Stimulated activated naive B cell treated with anti-CD40 and anti-IgM and Interleukin-4, amounts not matched to agents 10 μg/mL and 1 μg/mL and 100 μg/mL, for 72 hours (primary cell): ENCODE measurements around the gene MALT1.

ENCODE experiments used
- ATAC-seq, 2 donors: fragments of 150-1000 bp; cut with Tn5 transposase; replicated peaks; 2 replicates each; pipeline ENCODE4 v1.10.0; 2021; ENCODE audit warnings: moderate library complexity in 1 of 2
- DNase-seq: peaks from one replicate; pipeline ENCODE4 v3.0.0; 2021
- H3K27ac Mint-ChIP-seq: one replicate; pipeline ENCODE4 v1.8.0; 2022; ENCODE audit warnings: mild to moderate bottlenecking, mixed read lengths
- H3K27me3 Mint-ChIP-seq, 2 donors: one replicate each; pipeline ENCODE4 v1.8.0; 2022; ENCODE audit warnings: mixed read lengths in 2 of 2
- H3K36me3 Mint-ChIP-seq, 2 donors: one replicate each; pipeline ENCODE4 v1.8.0; 2022; ENCODE audit warnings: mixed read lengths in 2 of 2, mild to moderate bottlenecking in 1 of 2
- H3K4me1 Mint-ChIP-seq, 2 donors: one replicate each; pipeline ENCODE4 v1.8.0; 2022; ENCODE audit warnings: mixed read lengths in 2 of 2, mild to moderate bottlenecking in 1 of 2
- H3K4me3 Mint-ChIP-seq, 2 donors: one replicate each; pipeline ENCODE4 v1.8.0; 2022; ENCODE audit warnings: mild to moderate bottlenecking in 2 of 2, mixed read lengths in 2 of 2, moderate library complexity in 1 of 2
- H3K9me3 Mint-ChIP-seq, 2 donors: one replicate each; pipeline ENCODE4 v1.8.0; 2022; ENCODE audit warnings: mixed read lengths in 2 of 2, mild to moderate bottlenecking in 1 of 2

MALT1 gene

GRCh38 chr18:58716060-58716756, 44.9 kb downstream of the MALT1 start:
- no peak overlapping the region for H3K4me3 Mint-ChIP-seq
- no peaks in the 10 kb centered on the region for H3K27me3 Mint-ChIP-seq
- peaks cover 35 to 59% of the 10 kb centered on the region in 2 donors for H3K4me1 Mint-ChIP-seq
- no peak for DNase-seq
- peaks cover 37 to 56% of the 10 kb centered on the region in 2 donors for H3K36me3 Mint-ChIP-seq
- H3K9me3 Mint-ChIP-seq, result no peaks in the 10 kb centered on the region
- H3K27ac Mint-ChIP-seq, result peak overlapping the region; percentile 53
- ATAC-seq, result peak; percentile 80 to 81

GRCh38 chr18:58721566-58722239, 50.4 kb downstream of the MALT1 start:
- Mint-ChIP-seq H3K4me1 (peaks cover 13 to 20% of the 10 kb centered on the region in 2 donors), H3K36me3 (peaks cover 29 to 37% of the 10 kb centered on the region in 2 donors), H3K27me3 (no peaks in the 10 kb centered on the region), H3K27ac (no peak overlapping the region), H3K4me3 (no peak overlapping the region), H3K9me3 (no peaks in the 10 kb centered on the region)
- DNase-seq, result no peak
- no peak for ATAC-seq

- H3K9me3 Mint-ChIP-seq, result no peaks in the 10 kb centered on the region
- H3K27me3 Mint-ChIP-seq, result no peaks in the 10 kb centered on the region
- no peak for DNase-seq
- H3K36me3 Mint-ChIP-seq, result peaks cover 17 to 23% of the 10 kb centered on the region in 2 donors
- peaks cover 6 to 11% of the 10 kb centered on the region in 2 donors for H3K4me1 Mint-ChIP-seq
- ATAC-seq, result no peak
- H3K4me3 Mint-ChIP-seq, result no peak overlapping the region
- no peak overlapping the region for H3K27ac Mint-ChIP-seq
Observed at GRCh38 chr18:58723810-58724602, 52.7 kb downstream of the MALT1 start.

GRCh38 chr18:58726671-58727070, 55.4 kb downstream of the MALT1 start:
- DNase-seq (no peak), ATAC-seq (no peak)
- no peak overlapping the region for H3K27ac Mint-ChIP-seq
- H3K4me3 Mint-ChIP-seq, result no peak overlapping the region
- H3K9me3 Mint-ChIP-seq, result no peaks in the 10 kb centered on the region
- H3K27me3 Mint-ChIP-seq, result no peaks in the 10 kb centered on the region
- peaks cover 19 to 29% of the 10 kb centered on the region in 2 donors for H3K36me3 Mint-ChIP-seq
- H3K4me1 Mint-ChIP-seq, result peaks cover 6 to 14% of the 10 kb centered on the region in 2 donors

GRCh38 chr18:58727776-58728500, 56.7 kb downstream of the MALT1 start:
- H3K36me3 Mint-ChIP-seq, result peaks cover 20 to 30% of the 10 kb centered on the region in 2 donors
- H3K9me3 Mint-ChIP-seq, result no peaks in the 10 kb centered on the region
- no peak overlapping the region for H3K4me3 Mint-ChIP-seq
- ATAC-seq (no peak), DNase-seq (no peak)
- no peaks in the 10 kb centered on the region for H3K27me3 Mint-ChIP-seq
- H3K27ac Mint-ChIP-seq, result peak overlapping the region; percentile 25
- H3K4me1 Mint-ChIP-seq, result peaks cover 7 to 14% of the 10 kb centered on the region in 2 donors

- H3K4me3 Mint-ChIP-seq, result no peak overlapping the region
- peaks cover 7 to 14% of the 10 kb centered on the region in 2 donors for H3K4me1 Mint-ChIP-seq
- no peaks in the 10 kb centered on the region for H3K27me3 Mint-ChIP-seq
- DNase-seq (no peak), ATAC-seq (no peak)
- no peak overlapping the region for H3K27ac Mint-ChIP-seq
- peaks cover 16 to 30% of the 10 kb centered on the region in 2 donors for H3K36me3 Mint-ChIP-seq
- no peaks in the 10 kb centered on the region for H3K9me3 Mint-ChIP-seq
Observed at GRCh38 chr18:58728719-58729118, 57.5 kb downstream of the MALT1 start.

- Mint-ChIP-seq H3K9me3 (no peaks in the 10 kb centered on the region), H3K4me1 (peaks cover 7 to 14% of the 10 kb centered on the region in 2 donors), H3K27me3 (no peaks in the 10 kb centered on the region), H3K4me3 (no peak overlapping the region), H3K27ac (no peak overlapping the region), H3K36me3 (peaks cover 20 to 37% of the 10 kb centered on the region in 2 donors)
- no peak for ATAC-seq
- no peak for DNase-seq
Observed at GRCh38 chr18:58730618-58731017, 59.4 kb downstream of the MALT1 start.

GRCh38 chr18:58732471-58732870, 61.2 kb downstream of the MALT1 start:
- no peak for DNase-seq
- no peaks in the 10 kb centered on the region for H3K27me3 Mint-ChIP-seq
- peaks cover 7 to 14% of the 10 kb centered on the region in 2 donors for H3K4me1 Mint-ChIP-seq
- ATAC-seq, result no peak
- no peak overlapping the region for H3K27ac Mint-ChIP-seq
- H3K36me3 Mint-ChIP-seq, result peaks cover 25 to 46% of the 10 kb centered on the region in 2 donors
- no peaks in the 10 kb centered on the region for H3K9me3 Mint-ChIP-seq
- H3K4me3 Mint-ChIP-seq, result no peak overlapping the region

- no peaks in the 10 kb centered on the region for H3K27me3 Mint-ChIP-seq
- no peak overlapping the region for H3K27ac Mint-ChIP-seq
- H3K9me3 Mint-ChIP-seq, result no peaks in the 10 kb centered on the region
- H3K36me3 Mint-ChIP-seq, result peaks cover 36 to 55% of the 10 kb centered on the region in 2 donors
- ATAC-seq, result no peak
- H3K4me3 Mint-ChIP-seq, result no peak overlapping the region
- DNase-seq, result no peak
- H3K4me1 Mint-ChIP-seq, result peaks cover 7 to 14% of the 10 kb centered on the region in 2 donors
Observed at GRCh38 chr18:58733866-58734265, 62.6 kb downstream of the MALT1 start.

- no peaks in the 10 kb centered on the region for H3K27me3 Mint-ChIP-seq
- ATAC-seq, result no peak
- peaks cover 33 to 57% of the 10 kb centered on the region in 2 donors for H3K36me3 Mint-ChIP-seq
- no peaks in the 10 kb centered on the region for H3K9me3 Mint-ChIP-seq
- DNase-seq, result no peak
- H3K4me3 Mint-ChIP-seq, result no peak overlapping the region
- H3K4me1 Mint-ChIP-seq, result peaks cover 7 to 19% of the 10 kb centered on the region in 2 donors
- H3K27ac Mint-ChIP-seq, result peak overlapping the region; percentile 11
Observed at GRCh38 chr18:58738322-58738721, 67.1 kb downstream of the MALT1 start.

- no peak overlapping the region for H3K27ac Mint-ChIP-seq
- H3K4me3 Mint-ChIP-seq, result no peak overlapping the region
- H3K9me3 Mint-ChIP-seq, result peaks cover 0 to 5% of the 10 kb centered on the region in 2 donors
- no peaks in the 10 kb centered on the region for H3K27me3 Mint-ChIP-seq
- H3K4me1 Mint-ChIP-seq, result peaks cover 3 to 8% of the 10 kb centered on the region in 2 donors
- DNase-seq (no peak), ATAC-seq (no peak)
- peaks cover 49 to 69% of the 10 kb centered on the region in 2 donors for H3K36me3 Mint-ChIP-seq
Observed at GRCh38 chr18:58745914-58746313, 74.6 kb downstream of the MALT1 start.

- H3K4me1 Mint-ChIP-seq, result peaks cover 2 to 5% of the 10 kb centered on the region in 2 donors
- ATAC-seq (peak; percentile 57 to 71), DNase-seq (no peak)
- no peaks in the 10 kb centered on the region for H3K27me3 Mint-ChIP-seq
- no peak overlapping the region for H3K4me3 Mint-ChIP-seq
- peaks cover 53 to 62% of the 10 kb centered on the region in 2 donors for H3K36me3 Mint-ChIP-seq
- no peak overlapping the region for H3K27ac Mint-ChIP-seq
- H3K9me3 Mint-ChIP-seq, result peaks cover 0 to 5% of the 10 kb centered on the region in 2 donors
Observed at GRCh38 chr18:58748899-58749595, 77.8 kb downstream of the MALT1 start.

- H3K9me3 Mint-ChIP-seq, result peaks cover 0 to 2% of the 10 kb centered on the region in 2 donors
- DNase-seq (no peak), ATAC-seq (no peak)
- H3K27ac Mint-ChIP-seq, result peak overlapping the region; percentile 31
- no peak overlapping the region for H3K4me3 Mint-ChIP-seq
- peaks cover 19 to 22% of the 10 kb centered on the region in 2 donors for H3K4me1 Mint-ChIP-seq
- peaks cover 22 to 23% of the 10 kb centered on the region in 2 donors for H3K36me3 Mint-ChIP-seq
- no peaks in the 10 kb centered on the region for H3K27me3 Mint-ChIP-seq
Observed at GRCh38 chr18:58753976-58754375, 82.7 kb downstream of the MALT1 start.
